K562 treated with DMSO at 1 percent for 24 hours (cell line): Measurements from ENCODE around the gene CFL1. TPM values are rescaled to one million over a fixed set of nuclear protein-coding genes. Genes with fewer than 3 reads are reported as not detected.

Experiments used
- total RNA-seq: library from RNA; unstranded; fragments of 300-600 nt; gene quantifications from 2 replicates; pipeline ENCODE4 v1.2.3, GENCODE V29; 2022; ENCODE audit warnings: low read depth; ENCODE audit not compliant: insufficient read depth

CFL1 gene
- total RNA-seq: 749 and 768 TPM in 2 replicates

DNA sequence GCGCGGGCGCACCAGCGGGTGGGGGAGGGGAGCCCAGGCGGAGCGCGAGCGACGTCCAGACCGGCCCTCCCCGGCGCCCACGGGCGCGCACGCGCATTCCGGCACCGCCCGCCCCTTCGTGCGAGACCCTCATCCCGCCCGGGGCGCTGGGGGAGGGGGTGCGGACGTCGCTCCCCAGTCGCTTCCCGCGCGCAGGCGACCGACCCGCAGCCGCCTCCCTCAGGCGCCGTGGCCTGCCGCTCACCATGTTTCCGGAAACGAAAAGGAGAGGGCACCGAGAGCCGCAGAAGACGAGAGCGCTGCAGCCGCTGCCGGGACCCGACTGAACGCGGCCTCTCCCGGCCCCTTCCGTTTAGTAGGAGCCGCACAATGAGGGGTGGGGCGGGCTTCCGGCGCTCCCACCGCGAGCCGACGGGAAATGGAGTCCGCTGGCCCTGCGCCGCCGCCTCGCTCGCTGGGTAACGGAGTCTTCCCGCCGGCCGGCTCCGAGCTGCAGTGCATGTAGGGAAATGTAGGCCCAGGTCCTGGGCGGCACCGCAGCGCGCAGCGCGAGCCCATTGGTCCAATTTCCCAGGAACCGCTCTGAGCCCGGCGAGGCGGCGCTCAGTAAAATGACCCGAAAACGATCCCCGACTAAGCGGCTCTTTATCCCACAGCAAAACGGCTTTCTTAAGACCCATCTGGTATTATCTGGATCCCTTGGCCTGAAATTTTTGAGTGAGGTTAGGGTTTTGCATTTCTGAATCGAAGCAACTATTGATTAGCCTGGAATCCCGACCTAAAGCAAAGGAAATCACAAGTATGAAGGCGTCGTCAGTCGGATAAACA is at the start of gene CFL1:
TSS of gene CFL1 (minus strand) at position 328 of the 828 bp plus-strand sequence. CDS start at position 247, 81 bp downstream.

DNA sequence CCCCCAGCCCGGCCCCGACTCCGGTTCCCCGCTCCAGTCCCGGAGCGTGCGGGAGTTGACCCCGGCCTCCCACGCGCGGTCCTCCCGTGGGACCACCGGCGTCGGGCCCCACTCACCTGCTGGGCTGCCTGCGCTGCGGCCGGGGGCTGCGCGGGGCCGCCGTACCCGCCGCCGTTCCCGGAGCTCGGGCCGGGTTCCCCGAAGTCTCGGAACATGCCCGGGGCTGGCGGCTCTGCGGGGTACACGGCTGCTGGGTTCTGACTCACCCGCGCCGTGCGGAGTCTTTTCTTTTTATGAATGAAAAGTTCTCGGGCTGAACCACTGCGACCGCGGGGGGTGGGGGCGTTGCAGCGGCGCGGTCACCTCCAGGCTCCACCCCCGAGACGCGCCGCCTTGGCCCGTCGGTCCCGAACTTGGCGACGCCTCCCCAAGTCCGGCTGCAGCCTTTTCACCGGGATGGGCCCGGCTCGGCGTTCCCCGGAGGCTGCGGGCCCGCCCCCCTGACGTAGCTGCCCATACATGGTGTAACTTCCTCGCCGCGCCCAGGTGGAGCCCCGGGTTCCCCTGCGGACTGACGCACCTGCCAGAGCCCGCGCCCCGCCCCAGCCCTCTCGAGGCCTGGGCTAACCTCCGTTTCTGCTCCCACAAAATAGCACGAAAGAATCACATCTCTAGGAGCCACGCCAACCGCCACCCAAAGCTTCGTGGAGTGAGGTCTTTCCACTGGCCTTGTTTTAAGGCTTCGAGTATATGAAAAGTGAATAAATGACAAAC is 42.3 kb upstream of the CFL1 start, which contains the start of gene FOSL1:
TSS of gene FOSL1 (minus strand) at position 264 of the 774 bp plus-strand sequence. CDS start at position 215, 49 bp downstream.

DNA sequence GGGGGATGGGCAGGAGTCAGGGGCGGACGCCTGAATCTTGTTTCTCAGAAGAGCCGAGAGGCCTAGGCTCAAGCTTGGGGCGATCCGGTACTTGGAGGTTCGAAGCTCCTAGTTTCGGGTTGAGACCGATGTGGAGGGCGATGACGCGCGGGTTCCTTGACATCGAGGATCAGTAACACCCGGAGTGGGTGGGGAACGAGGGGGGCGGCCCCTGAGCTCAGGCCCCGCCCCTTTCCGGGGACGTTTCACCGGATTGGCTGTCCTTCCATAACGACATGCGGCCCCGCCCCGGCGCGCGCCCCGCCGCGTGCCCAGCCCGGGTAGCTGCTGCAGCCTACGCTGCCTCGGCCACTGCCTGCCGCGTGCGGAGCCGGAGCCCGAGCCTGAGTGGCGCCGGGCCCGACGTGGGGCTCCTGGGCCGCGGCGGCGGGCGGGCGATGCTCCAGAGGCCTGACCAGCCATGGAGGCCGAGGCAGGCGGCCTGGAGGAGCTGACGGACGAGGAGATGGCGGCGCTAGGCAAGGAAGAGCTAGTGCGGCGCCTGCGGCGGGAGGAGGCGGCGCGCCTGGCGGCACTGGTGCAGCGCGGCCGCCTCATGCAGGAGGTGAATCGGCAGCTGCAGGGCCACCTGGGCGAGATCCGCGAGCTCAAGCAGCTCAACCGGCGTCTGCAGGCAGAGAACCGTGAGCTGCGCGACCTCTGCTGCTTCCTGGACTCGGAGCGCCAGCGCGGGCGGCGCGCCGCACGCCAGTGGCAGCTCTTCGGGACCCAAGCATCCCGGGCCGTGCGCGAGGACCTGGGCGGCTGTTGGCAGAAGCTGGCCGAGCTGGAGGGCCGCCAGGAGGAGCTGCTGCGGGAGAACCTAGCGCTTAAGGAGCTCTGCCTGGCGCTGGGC is 32.6 kb upstream of the CFL1 start, which contains the start of gene CCDC85B:
TSS of gene CCDC85B (plus strand) at position 350 of the 895 bp plus-strand sequence. CDS start at position 461, 111 bp downstream.

DNA sequence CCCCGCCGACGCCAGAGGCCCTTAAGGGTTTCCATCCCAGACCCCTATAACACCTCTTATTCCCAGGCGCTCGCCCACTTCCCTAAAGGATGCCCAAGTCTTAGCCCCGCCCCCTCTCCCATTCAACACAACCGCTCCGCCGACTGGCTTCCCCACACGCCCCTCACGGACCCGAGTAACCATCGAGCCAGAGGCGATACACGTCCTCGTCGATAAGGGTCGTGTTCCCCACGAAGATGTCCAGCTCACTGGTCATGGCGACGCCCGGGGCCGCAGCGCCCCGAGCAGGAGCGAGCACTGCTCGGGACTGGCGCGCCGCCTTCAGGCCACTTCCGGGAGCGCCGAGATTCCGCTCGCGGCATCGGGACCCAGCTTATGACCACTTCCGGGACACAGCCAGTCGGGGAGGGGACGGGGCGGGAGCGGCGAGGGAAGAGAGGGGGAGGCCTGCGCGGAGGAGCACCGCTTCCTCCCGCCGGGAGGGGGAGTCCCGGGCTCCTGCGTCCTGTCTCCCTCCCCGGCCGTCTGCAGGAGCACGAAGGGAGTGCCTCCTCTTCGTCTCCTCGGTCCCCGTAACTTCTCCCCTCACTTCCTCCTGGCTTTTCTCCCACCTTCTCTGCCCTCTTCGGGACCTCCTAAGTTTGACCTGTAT is 30.3 kb upstream of the CFL1 start, which contains the start of gene FIBP:
TSS of gene FIBP (minus strand) at position 309 of the 652 bp plus-strand sequence. CDS start at position 256, 53 bp downstream.

DNA sequence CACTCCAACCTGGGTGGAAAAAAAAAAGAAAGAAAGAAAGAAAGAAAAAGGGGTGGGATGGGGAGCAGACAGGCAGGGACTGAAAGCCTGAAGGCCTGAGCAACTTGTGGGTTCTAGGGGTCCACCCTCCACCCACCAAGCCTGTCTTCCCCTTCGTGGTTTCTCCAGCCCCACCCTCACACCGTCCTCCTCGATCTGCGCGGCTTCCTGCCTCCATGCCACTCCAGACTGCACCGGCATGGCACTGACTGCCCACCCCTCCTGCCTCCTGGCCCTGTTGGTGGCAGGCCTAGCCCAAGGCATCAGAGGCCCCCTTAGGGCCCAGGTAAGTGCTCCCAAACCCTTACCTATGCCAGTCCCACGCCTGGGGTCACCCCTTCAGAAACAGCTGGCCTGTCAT is 21.6 kb upstream of the CFL1 start, which contains the start of gene CTSW:
TSS of gene CTSW (plus strand) at position 221 of the 400 bp plus-strand sequence. CDS start at position 239, 18 bp downstream.

DNA sequence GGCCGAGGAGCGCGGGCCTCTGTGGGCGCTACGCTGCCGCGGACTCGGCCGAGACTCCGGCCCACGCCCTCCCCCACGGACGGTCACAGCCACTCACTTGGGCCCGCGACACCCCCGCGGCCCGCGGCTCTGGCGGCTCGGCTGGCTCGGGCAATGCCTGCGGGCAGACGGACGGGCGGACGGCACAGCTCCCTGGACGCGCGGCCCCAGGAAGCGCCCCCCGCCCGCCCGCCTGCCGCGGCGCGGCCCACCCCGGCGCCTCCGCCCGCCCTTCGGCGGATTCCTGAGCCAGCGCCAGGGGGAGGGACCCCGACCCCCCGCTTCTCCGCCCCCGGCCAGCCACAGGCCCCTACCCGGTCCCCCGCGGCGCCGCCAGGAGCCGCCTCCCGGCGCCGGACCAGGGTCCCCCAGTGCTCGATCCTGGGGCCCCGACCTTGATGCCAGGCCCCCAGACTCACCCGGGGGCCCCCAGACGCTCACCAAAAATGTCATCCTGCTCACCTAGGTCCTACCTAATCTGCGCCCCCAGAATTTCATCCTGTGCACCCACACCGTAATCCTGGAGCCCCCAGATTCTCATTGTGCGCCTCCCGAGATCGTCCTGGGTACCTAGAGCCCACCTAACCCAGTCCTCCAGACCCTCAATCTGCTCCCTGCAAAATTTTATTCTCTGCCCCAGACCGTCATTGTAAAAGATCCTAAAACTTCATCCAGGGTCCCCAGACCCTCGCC is 14.8 kb upstream of the CFL1 start, which contains the start of gene EFEMP2:
TSS of gene EFEMP2 (minus strand) at position 215 of the 732 bp plus-strand sequence. CDS start 446 bp downstream, outside the sequence.

GRCh38 chr11:65860278-65861164 is 2.5 kb upstream of the CFL1 start, which contains the start of gene MUS81:
Gene MUS81 (plus strand): TSS chr11:65860433. CDS start chr11:65860754, 321 bp downstream.

DNA sequence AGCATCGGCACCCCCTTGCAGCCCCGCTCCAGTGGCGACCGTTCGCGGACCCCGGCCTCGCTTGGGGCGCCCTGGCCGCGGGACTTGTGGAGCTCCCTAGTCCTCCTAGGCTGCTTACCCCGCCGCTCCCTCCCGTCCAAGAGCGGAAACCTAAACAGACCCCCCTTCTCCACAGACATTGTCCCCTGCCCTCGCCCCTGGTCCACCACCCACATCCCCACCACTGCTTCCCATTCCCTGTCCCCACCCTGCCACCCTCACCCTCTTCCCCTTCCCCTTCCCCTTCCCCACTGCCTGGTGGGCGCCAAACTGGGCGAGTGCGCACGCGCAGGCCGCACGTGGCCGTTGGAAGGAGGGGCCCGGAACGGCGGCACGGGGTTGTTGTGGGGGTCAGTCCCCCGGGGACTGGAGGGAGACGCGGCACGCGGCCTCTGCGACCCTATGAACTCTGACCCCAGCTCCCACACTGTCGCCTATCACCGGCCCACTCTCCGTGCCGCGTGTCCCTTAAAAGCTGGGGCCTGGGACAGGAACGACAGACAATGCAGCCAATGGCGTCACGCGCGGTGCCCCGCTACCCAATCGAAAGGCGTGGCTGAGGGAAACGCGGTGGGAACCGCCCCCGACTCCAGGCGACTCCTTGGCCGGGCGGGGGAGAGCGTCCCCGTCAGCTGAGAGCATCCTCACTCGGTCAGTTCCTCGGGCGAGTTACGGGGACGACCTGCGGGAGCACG is 24.5 kb downstream of the CFL1 start, which contains the start of gene SNX32:
TSS of gene SNX32 (plus strand) at position 667 of the 734 bp plus-strand sequence. CDS start 103 bp downstream, outside the sequence.

Other genes with a start within 250 kb of the CFL1 start
- gene MAP3K11, start 244.0 kb downstream of the CFL1 start, total RNA-seq: 93.2 and 97.7 TPM in 2 replicates
- 52.3 and 54.3 TPM in 2 replicates for gene PCNX3, start 242.4 kb downstream of the CFL1 start, total RNA-seq
- gene SIPA1, start 220.1 kb downstream of the CFL1 start, total RNA-seq: 99.8 and 104 TPM in 2 replicates
- 76.3 and 79.5 TPM in 2 replicates for gene RELA, start 195.3 kb downstream of the CFL1 start, total RNA-seq
- 50.5 and 58.6 TPM in 2 replicates for gene KAT5, start 145.9 kb downstream of the CFL1 start, total RNA-seq
- gene RNASEH2C, start 137.4 kb downstream of the CFL1 start, total RNA-seq: 50.7 and 64.2 TPM in 2 replicates
- gene AP5B1, start 77.2 kb downstream of the CFL1 start, total RNA-seq: 43.7 and 44.6 TPM in 2 replicates
- not detected in 2 replicates for gene OVOL1, start 71.1 kb downstream of the CFL1 start, total RNA-seq
- not detected in 2 replicates for gene SNX32, start 24.2 kb downstream of the CFL1 start, total RNA-seq
- 72.4 and 88.2 TPM in 2 replicates for gene MUS81, start 2.3 kb upstream of the CFL1 start, total RNA-seq
- 0.50 and 1.1 TPM in 2 replicates for gene EFEMP2, start 14.6 kb upstream of the CFL1 start, total RNA-seq
- gene CTSW, start 21.7 kb upstream of the CFL1 start, total RNA-seq: not detected in 2 replicates
- gene FIBP, start 30.3 kb upstream of the CFL1 start, total RNA-seq: 68.1 and 94.2 TPM in 2 replicates
- 76.5 and 77.6 TPM in 2 replicates for gene CCDC85B, start 32.5 kb upstream of the CFL1 start, total RNA-seq
- 5.8 and 9.9 TPM in 2 replicates for gene FOSL1, start 42.2 kb upstream of the CFL1 start, total RNA-seq
- 62.0 and 63.2 TPM in 2 replicates for gene C11orf68, start 60.9 kb upstream of the CFL1 start, total RNA-seq
- 163 and 177 TPM in 2 replicates for gene DRAP1, start 61.2 kb upstream of the CFL1 start, total RNA-seq
- gene TSGA10IP, start 87.3 kb upstream of the CFL1 start, total RNA-seq: not detected in 2 replicates
- 78.9 and 80.3 TPM in 2 replicates for gene SART1, start 103.6 kb upstream of the CFL1 start, total RNA-seq
- 37.4 and 39.1 TPM in 2 replicates for gene EIF1AD, start 144.0 kb upstream of the CFL1 start, total RNA-seq
- 187 and 191 TPM in 2 replicates for gene BANF1, start 144.3 kb upstream of the CFL1 start, total RNA-seq
- not detected in 2 replicates for gene CST6, start 153.8 kb upstream of the CFL1 start, total RNA-seq
- 0.23 and 0.30 TPM in 2 replicates for gene CATSPER1, start 168.3 kb upstream of the CFL1 start, total RNA-seq
- not detected in 2 replicates for gene GAL3ST3, start 191.0 kb upstream of the CFL1 start, total RNA-seq
- gene SF3B2, start 194.2 kb upstream of the CFL1 start, total RNA-seq: 271 and 300 TPM in 2 replicates
- 35.1 and 39.1 TPM in 2 replicates for gene PACS1, start 212.1 kb upstream of the CFL1 start, total RNA-seq